ENCODE measurements around the gene SV2B.

- TF ChIP-seq CTCF (IDR thresholded peaks at IDR 0.05) = no peak
- TF ChIP-seq POLR2AphosphoS5 (IDR thresholded peaks at IDR 0.05) = no peak
Observed at GRCh38 chr15:91316126-91316525, 216.1 kb downstream of the SV2B start.

Data from upper lobe of left lung (tissue), 4 donors.